ENCODE measurements around the gene SYNE1. TPM values are rescaled to one million over a fixed set of nuclear protein-coding genes. Genes with fewer than 3 reads are reported as not detected.
A peak's percentile ranks its signal among the peaks of the same experiment; 100 is the strongest.

Gene SYNE1
- total RNA-seq, 1 experiment from 2014 or later, result 23.0 TPM

DNA sequence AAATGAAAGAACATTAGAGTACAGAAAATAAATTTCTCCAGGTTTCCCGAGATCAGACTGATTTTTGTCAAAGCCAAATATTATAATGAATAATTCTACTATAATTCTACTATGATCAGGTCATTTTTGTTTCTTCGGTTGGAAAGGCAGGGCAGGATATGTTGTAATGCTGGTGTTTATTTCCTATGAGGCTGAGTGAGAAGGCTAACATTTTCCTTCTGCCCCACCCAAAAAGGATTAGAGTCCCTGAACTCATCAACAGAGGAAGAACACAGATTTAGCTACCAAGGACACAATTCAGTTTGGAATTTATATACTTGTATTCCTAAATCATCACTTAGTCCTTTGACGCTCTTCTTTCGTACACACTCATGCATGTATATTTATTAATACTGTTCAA lies 318.9 kb downstream of the SYNE1 start:
- Mint-ChIP-seq H3K27me3 (ENCODE audit: insufficient read depth, unreplicated experiment) (no peaks in the 10 kb centered on the region), H3K36me3 (ENCODE audit: insufficient read depth, unreplicated experiment) (peaks cover 14% of the 10 kb centered on the region), H3K9me3 (ENCODE audit: unreplicated experiment) (no peaks in the 10 kb centered on the region), H3K27ac (ENCODE audit: unreplicated experiment) (no peak overlapping the region), H3K4me1 (ENCODE audit: low read depth, unreplicated experiment) (peaks cover 11% of the 10 kb centered on the region), H3K4me3 (ENCODE audit: unreplicated experiment) (no peak overlapping the region)
- no peak for DNase-seq
- H3K4me3 ChIP-seq (ENCODE audit: low read depth, low read length), result no peak overlapping the region
- H3K27me3 ChIP-seq (replicated peaks; ENCODE audit: control insufficient read depth, insufficient read depth, low read length), result no peaks in the 10 kb centered on the region
- peaks cover 8% of the 10 kb centered on the region for H3K9me3 ChIP-seq
- TF ChIP-seq, protein P1, sequence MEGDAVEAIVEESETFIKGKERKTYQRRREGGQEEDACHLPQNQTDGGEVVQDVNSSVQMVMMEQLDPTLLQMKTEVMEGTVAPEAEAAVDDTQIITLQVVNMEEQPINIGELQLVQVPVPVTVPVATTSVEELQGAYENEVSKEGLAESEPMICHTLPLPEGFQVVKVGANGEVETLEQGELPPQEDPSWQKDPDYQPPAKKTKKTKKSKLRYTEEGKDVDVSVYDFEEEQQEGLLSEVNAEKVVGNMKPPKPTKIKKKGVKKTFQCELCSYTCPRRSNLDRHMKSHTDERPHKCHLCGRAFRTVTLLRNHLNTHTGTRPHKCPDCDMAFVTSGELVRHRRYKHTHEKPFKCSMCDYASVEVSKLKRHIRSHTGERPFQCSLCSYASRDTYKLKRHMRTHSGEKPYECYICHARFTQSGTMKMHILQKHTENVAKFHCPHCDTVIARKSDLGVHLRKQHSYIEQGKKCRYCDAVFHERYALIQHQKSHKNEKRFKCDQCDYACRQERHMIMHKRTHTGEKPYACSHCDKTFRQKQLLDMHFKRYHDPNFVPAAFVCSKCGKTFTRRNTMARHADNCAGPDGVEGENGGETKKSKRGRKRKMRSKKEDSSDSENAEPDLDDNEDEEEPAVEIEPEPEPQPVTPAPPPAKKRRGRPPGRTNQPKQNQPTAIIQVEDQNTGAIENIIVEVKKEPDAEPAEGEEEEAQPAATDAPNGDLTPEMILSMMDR (IDR thresholded peaks at IDR 0.05; ENCODE audit: insufficient read depth in 1 of 2, low read depth in 1 of 2, low read length in 1 of 2, severe bottlenecking in 1 of 2, unreplicated experiment in 1 of 2), result no peak
- ChIA-PET CTCF (no interaction called here), POLR2A (no interaction called here)
- intact Hi-C loops (cut with micrococcal nuclease; ENCODE audit: unreplicated experiment), result no loop called here
- H3K4me1 ChIP-seq, result peaks cover 21% of the 10 kb centered on the region
- no TSS peak for BruUV-seq (replicated peaks)
- H3K36me3 ChIP-seq (ENCODE audit: control insufficient read depth, insufficient read depth, low read length), result no peaks in the 10 kb centered on the region

DNA sequence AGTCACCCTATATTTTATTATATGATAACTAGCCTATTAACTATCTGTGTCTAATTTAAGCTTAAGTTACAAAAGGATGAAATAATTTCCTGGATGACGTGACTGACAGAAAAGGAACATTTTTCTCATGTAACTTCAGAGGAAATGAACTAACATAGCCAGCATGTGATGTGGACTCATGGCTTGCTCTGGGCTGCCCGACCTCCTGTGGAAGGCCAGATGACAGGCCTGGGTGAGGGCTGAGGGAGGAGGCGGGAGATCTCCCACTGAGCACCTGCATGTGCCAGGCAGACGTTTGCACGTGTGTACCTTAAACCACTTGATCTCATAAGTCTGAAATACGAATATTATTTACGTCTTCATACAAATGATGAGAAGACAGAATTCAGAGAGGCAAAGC lies 321.1 kb downstream of the SYNE1 start:
- POLR2A ChIA-PET, result no interaction called here
- TF ChIP-seq, protein P1 (IDR thresholded peaks at IDR 0.05; ENCODE audit: insufficient read depth in 1 of 2, low read depth in 1 of 2, low read length in 1 of 2, severe bottlenecking in 1 of 2, unreplicated experiment in 1 of 2), result no peak
- no peak overlapping the region for H3K27ac Mint-ChIP-seq (ENCODE audit: unreplicated experiment)
- no peaks in the 10 kb centered on the region for H3K27me3 ChIP-seq (replicated peaks; ENCODE audit: control insufficient read depth, insufficient read depth, low read length)
- BruUV-seq (replicated peaks), result no TSS peak
- H3K9me3 ChIP-seq, result peaks cover 8% of the 10 kb centered on the region
- H3K36me3 Mint-ChIP-seq (ENCODE audit: insufficient read depth, unreplicated experiment), result peaks cover 15% of the 10 kb centered on the region
- H3K9me3 Mint-ChIP-seq (ENCODE audit: unreplicated experiment), result peaks cover 8% of the 10 kb centered on the region
- H3K4me1 Mint-ChIP-seq (ENCODE audit: low read depth, unreplicated experiment), result peaks cover 18% of the 10 kb centered on the region
- CTCF ChIA-PET, result interaction anchor here (0.6 kb wide), 1 partner anchor 647 kb away, joined by 3 read pairs; no protein-coding TSS in a partner anchor
- H3K4me3 ChIP-seq (ENCODE audit: low read depth, low read length), result no peak overlapping the region
- H3K27me3 Mint-ChIP-seq (ENCODE audit: insufficient read depth, unreplicated experiment), result no peaks in the 10 kb centered on the region
- no peak overlapping the region for H3K4me3 Mint-ChIP-seq (ENCODE audit: unreplicated experiment)
- H3K36me3 ChIP-seq (ENCODE audit: control insufficient read depth, insufficient read depth, low read length), result no peaks in the 10 kb centered on the region
- no peak for DNase-seq
- H3K4me1 ChIP-seq, result peaks cover 28% of the 10 kb centered on the region
- intact Hi-C loops (cut with micrococcal nuclease; ENCODE audit: unreplicated experiment), result no loop called here

DNA sequence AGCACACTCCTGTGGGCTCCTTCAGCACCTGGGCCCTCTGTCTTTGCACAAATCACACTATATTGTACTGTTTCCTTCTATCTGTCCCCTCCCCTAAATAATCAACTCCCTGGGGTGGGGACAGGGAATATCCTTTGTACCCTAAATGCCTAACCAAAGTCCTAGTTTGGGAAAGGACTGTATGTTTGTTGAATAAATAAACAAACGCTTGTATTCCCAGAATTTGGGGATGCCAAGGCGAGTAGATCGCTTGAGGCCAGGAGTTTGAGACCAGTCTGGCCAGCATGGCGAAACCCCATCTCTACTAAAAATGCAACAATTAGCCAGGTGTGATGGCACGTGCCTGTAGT lies 322.7 kb downstream of the SYNE1 start:
- Mint-ChIP-seq H3K27me3 (ENCODE audit: insufficient read depth, unreplicated experiment) (no peaks in the 10 kb centered on the region), H3K4me3 (ENCODE audit: unreplicated experiment) (peak overlapping the region; percentile 66), H3K4me1 (ENCODE audit: low read depth, unreplicated experiment) (peaks cover 18% of the 10 kb centered on the region), H3K27ac (ENCODE audit: unreplicated experiment) (peak overlapping the region; percentile 88), H3K9me3 (ENCODE audit: unreplicated experiment) (peaks cover 10% of the 10 kb centered on the region), H3K36me3 (ENCODE audit: insufficient read depth, unreplicated experiment) (peaks cover 15% of the 10 kb centered on the region)
- TF ChIP-seq, protein P1 (IDR thresholded peaks at IDR 0.05; ENCODE audit: insufficient read depth in 1 of 2, low read depth in 1 of 2, low read length in 1 of 2, severe bottlenecking in 1 of 2, unreplicated experiment in 1 of 2), result peak in 1 of 2 experiments; percentile 65
- Histone ChIP-seq H3K27me3 (replicated peaks; ENCODE audit: control insufficient read depth, insufficient read depth, low read length) (no peaks in the 10 kb centered on the region), H3K36me3 (ENCODE audit: control insufficient read depth, insufficient read depth, low read length) (no peaks in the 10 kb centered on the region), H3K4me1 (peaks cover 28% of the 10 kb centered on the region), H3K9me3 (peaks cover 8% of the 10 kb centered on the region), H3K4me3 (ENCODE audit: low read depth, low read length) (no peak overlapping the region)
- POLR2A ChIA-PET, result no interaction called here
- CTCF ChIA-PET, result interaction anchor here (0.7 to 1.5 kb wide), 3 partner anchors 13 to 47 kb away, joined by 3 to 5 read pairs (median 3); no protein-coding TSS in a partner anchor
- no peak for DNase-seq
- no TSS peak for BruUV-seq (replicated peaks)
- intact Hi-C loops (cut with micrococcal nuclease; ENCODE audit: unreplicated experiment), result loop anchor here (1.0 to 5.0 kb wide), 7 partner anchors 12 to 862 kb away; partner anchors contain the start of gene RMND1

Measured in Caco-2 (cell line).